Left lung (tissue), 10 donors: ENCODE results near the gene RPS25. TPM values are rescaled to one million over a fixed set of nuclear protein-coding genes. Genes with fewer than 3 reads are reported as not detected.

Experiments
- ATAC-seq: fragments of 200-7000 bp; cut with Tn5 transposase; one replicate; pipeline ENCODE4 v1.9.1; 2020; ENCODE audit warnings: moderate library complexity
- DNase-seq, 4 donors: peaks; one replicate each; pipeline ENCODE4 v3.0.0-alpha.2; 2013 to 2020
- H3K27ac ChIP-seq, 2 donors: fragments of 200-600 bp; sonication (generic) in 1 of 2; one replicate each; pipeline versions ENCODE4 v1.5.0 to v1.8.0; 2020 to 2021
- H3K27me3 ChIP-seq, 2 donors: fragments of 200-600 bp; sonication (generic) in 1 of 2; one replicate each; pipeline versions ENCODE4 v1.5.0 to v1.8.0; 2020 to 2021
- H3K36me3 ChIP-seq, 2 donors: fragments of 200-600 bp; sonication (generic) in 1 of 2; one replicate each; pipeline versions ENCODE4 v1.5.0 to v1.8.0; 2020 to 2021
- H3K4me1 ChIP-seq, 2 donors: fragments of 200-600 bp; one replicate each; pipeline ENCODE4 v1.8.0; 2021
- H3K4me3 ChIP-seq, 2 donors: fragments of 200-600 bp; sonication (generic) in 1 of 2; one replicate each; pipeline versions ENCODE4 v1.5.0 to v1.8.0; 2020 to 2021; ENCODE audit warnings: mild to moderate bottlenecking in 1 of 2
- H3K9me3 ChIP-seq, 2 donors: fragments of 200-600 bp; sonication (generic) in 1 of 2; one replicate each; pipeline versions ENCODE4 v1.5.0 to v1.8.0; 2020 to 2021
- CTCF ChIP-seq, 2 donors: fragments of 200-600 bp; sonication (generic) in 1 of 2; IDR thresholded peaks; one replicate each; pipeline versions ENCODE4 v1.5.0 to v1.8.0; 2021; ENCODE audit warnings: antibody characterized with exemption in 2 of 2
- intact Hi-C, 2 donors: fragments of 100-400 bp; cut with DNase I; formaldehyde crosslinking; loops; one replicate each; pipeline versions ENCODE4 v1.11.2 to v1.14.2; 2022
- polyA plus RNA-seq, 6 donors: library from polyadenylated mRNA; unstranded; fragments of 120-200 nt; gene quantifications; one replicate each; pipeline ENCODE4 v1.2.1, GENCODE V29; 2013; ENCODE audit not compliant: insufficient read length in 6 of 6
- total RNA-seq, 2 donors: library from RNA; stranded (reverse); fragmentation: NEBNext Ultra II Directional; extraction: Animal tissue kit (Norgen Biotek cat#: 25700); gene quantifications; one replicate each; pipeline ENCODE4 v1.2.1, GENCODE V29; 2021
- donor health status: DM: no; HTN: yes; CAD: no.
- donor health status: DM: no; HTN: no; CAD: no.

The RPS25 gene
- total and polyA plus RNA-seq, 8 donors = 786 to 1,738 (median 1,525) TPM

DNA sequence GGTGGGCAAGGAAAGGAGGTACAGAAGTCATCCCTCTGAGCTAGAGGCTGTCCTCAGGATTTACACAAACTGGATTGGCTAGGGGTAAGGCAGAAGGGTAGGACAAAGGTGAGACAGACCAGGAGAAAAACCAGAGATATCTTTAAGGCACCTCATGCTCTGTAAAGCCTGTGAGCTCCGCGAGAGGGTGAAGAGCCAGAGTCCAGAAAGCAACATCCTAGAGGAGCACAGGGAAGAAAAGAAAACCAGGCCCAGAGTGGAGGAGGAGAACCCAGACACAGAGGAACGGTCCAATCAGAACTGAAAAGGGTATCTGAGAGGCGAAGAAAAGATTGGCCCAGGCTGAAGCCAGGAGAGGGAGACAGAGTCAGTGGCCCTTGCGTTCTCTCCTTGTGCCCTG is 7.4 kb upstream of the RPS25 start:
- TF ChIP-seq CTCF (IDR thresholded peaks at IDR 0.05) = no peak
- Histone ChIP-seq H3K36me3 (peaks cover 0 to 59% of the 10 kb centered on the region in 2 donors), H3K4me3 (no peak overlapping the region), H3K9me3 (no peaks in the 10 kb centered on the region), H3K27ac (peak overlapping the region in 1 of 2 donors; percentile 46), H3K4me1 (peaks cover 15 to 51% of the 10 kb centered on the region in 2 donors), H3K27me3 (no peaks in the 10 kb centered on the region)
- intact Hi-C loops = no loop called here
- no peak for DNase-seq
- ATAC-seq = no peak

- no peak for ATAC-seq
- peak overlapping the region in 1 of 2 donors; percentile 46 for H3K27ac ChIP-seq
- DNase-seq = no peak
- TF ChIP-seq CTCF (IDR thresholded peaks at IDR 0.05) = no peak
- H3K4me1 ChIP-seq = peaks cover 17 to 53% of the 10 kb centered on the region in 2 donors
- peaks cover 0 to 59% of the 10 kb centered on the region in 2 donors for H3K36me3 ChIP-seq
- H3K9me3 ChIP-seq = no peaks in the 10 kb centered on the region
- H3K4me3 ChIP-seq = no peak overlapping the region
- no peaks in the 10 kb centered on the region for H3K27me3 ChIP-seq
- intact Hi-C loops = no loop called here
Measured at GRCh38 chr11:119025099-119025473, 6.9 kb upstream of the RPS25 start.

DNA sequence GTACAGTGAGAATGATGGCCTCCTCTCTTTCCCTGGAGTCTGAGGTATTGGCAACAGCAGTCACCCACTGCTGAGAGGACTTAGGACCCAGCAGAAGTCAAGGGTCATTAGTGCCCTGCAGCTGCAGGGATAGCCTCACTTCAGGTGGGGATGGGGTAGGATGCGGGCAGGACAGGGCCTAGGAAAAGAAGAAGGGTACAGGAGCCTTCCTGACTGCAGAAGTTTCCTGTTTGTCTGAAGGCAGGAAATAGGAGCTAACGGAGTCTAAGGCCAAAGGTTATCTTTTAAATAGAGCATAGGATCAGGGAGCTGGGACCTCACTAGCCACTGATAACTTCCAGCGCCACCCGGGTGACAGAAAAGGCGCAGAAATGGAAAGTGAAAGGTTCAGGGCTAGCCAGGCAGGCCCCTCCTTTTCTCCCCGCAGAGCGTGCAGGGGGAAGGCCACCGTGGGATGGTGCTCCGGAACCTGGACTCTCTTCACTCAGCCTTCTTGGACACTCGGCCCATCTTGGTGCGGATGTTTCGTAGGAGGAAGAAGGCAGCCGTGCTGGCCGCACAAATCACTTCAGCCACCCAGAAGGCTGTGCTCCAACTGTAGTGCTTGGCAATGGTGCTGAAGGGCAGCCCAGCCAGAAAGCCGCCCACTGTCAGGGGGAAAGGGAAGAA is 6.4 kb upstream of the RPS25 start:
- ATAC-seq = no peak
- Histone ChIP-seq H3K4me1 (peaks cover 19 to 53% of the 10 kb centered on the region in 2 donors), H3K4me3 (no peak overlapping the region)

GRCh38 chr11:119023741-119024140 is 5.6 kb upstream of the RPS25 start:
- Histone ChIP-seq H3K4me3 (no peak overlapping the region), H3K4me1 (peaks cover 12 to 49% of the 10 kb centered on the region in 2 donors), H3K9me3 (no peaks in the 10 kb centered on the region), H3K27me3 (no peaks in the 10 kb centered on the region), H3K36me3 (peaks cover 0 to 59% of the 10 kb centered on the region in 2 donors), H3K27ac (peak overlapping the region in 1 of 2 donors; percentile 46)
- DNase-seq (no peak), ATAC-seq (no peak)
- no peak for TF ChIP-seq CTCF (IDR thresholded peaks at IDR 0.05)
- intact Hi-C loops = no loop called here

More for the DNA sequence above, 6.4 kb upstream of the RPS25 start:
- no peak for TF ChIP-seq CTCF (IDR thresholded peaks at IDR 0.05)
- DNase-seq = no peak
- no peaks in the 10 kb centered on the region for H3K9me3 ChIP-seq
- H3K27ac ChIP-seq = peak overlapping the region in 1 of 2 donors; percentile 46
- intact Hi-C loops = no loop called here
- no peaks in the 10 kb centered on the region for H3K27me3 ChIP-seq
- peaks cover 0 to 59% of the 10 kb centered on the region in 2 donors for H3K36me3 ChIP-seq

- no peak overlapping the region for H3K27ac ChIP-seq
- H3K36me3 ChIP-seq = peaks cover 0 to 58% of the 10 kb centered on the region in 2 donors
- TF ChIP-seq CTCF (IDR thresholded peaks at IDR 0.05) = no peak
- no peak for ATAC-seq
- no peak overlapping the region for H3K4me3 ChIP-seq
- DNase-seq = no peak
- no peaks in the 10 kb centered on the region for H3K9me3 ChIP-seq
- H3K4me1 ChIP-seq = peaks cover 18 to 55% of the 10 kb centered on the region in 2 donors
- H3K27me3 ChIP-seq = no peaks in the 10 kb centered on the region
- intact Hi-C loops = no loop called here
Measured at GRCh38 chr11:119021631-119022030, 3.5 kb upstream of the RPS25 start.
